Erythroblast (primary cell): Measurements from ENCODE around the gene DTNB.

Experiments used
- GATA1 ChIP-seq: IDR thresholded peaks from 2 replicates; pipeline ENCODE4 v1.6.1; 2011; ENCODE audit warnings: low read depth, mild to moderate bottlenecking, control low read depth, low read length, moderate library complexity
- POLR2A ChIP-seq: IDR thresholded peaks from 2 replicates; pipeline ENCODE4 v1.6.1; 2011; ENCODE audit warnings: mild to moderate bottlenecking, low read length

GRCh38 chr2:25478736-25479135 is 194.6 kb downstream of the DTNB start:
- TF ChIP-seq POLR2A (no peak), GATA1 (no peak)
